Gastroesophageal sphincter (tissue), 3 donors: ENCODE results near the gene RINL.

Experiments used
- CTCF ChIP-seq, 4 experiments: fragments of 200-600 bp in 2 of 4; fragments of 450-650 bp in 2 of 4; sonication (generic) in 1 of 4; IDR thresholded peaks; one replicate each; pipeline ENCODE4 v1.5.1; 2017 to 2019; ENCODE audit warnings: antibody characterized with exemption in 4 of 4, mild to moderate bottlenecking in 2 of 4, moderate library complexity in 2 of 4
- POLR2A ChIP-seq, 2 donors: fragments of 450-650 bp; IDR thresholded peaks; one replicate each; pipeline ENCODE4 v1.6.1; 2017; ENCODE audit warnings: antibody characterized with exemption in 2 of 2, mild to moderate bottlenecking in 2 of 2, moderate library complexity in 1 of 2
- POLR2AphosphoS5 ChIP-seq: sonication (generic); formaldehyde crosslinking; IDR thresholded peaks from one replicate; pipeline ENCODE4 v1.6.1; 2017; ENCODE audit warnings: antibody characterized with exemption

GRCh38 chr19:38893341-38893771 lies 15.3 kb upstream of the RINL start:
- TF ChIP-seq CTCF (IDR thresholded peaks at IDR 0.05): no peak
- TF ChIP-seq POLR2A (IDR thresholded peaks at IDR 0.05): no peak
- no peak for TF ChIP-seq POLR2AphosphoS5
